ENCODE measurements around the gene KPNA4. TPM values are rescaled to one million over a fixed set of nuclear protein-coding genes. Genes with fewer than 3 reads are reported as not detected.

The KPNA4 gene
- total RNA-seq, 1 donor: 46.0 TPM

GRCh38 chr3:160501325-160501724, 64.0 kb downstream of the KPNA4 start:
- no peak for TF ChIP-seq CTCF (IDR thresholded peaks at IDR 0.05; ENCODE audit: insufficient read depth, low read length)
- DNase-seq (ENCODE audit: low read depth): no peak
- H3K4me3 ChIP-seq (ENCODE audit: low read depth, low read length): no peak overlapping the region

DNA sequence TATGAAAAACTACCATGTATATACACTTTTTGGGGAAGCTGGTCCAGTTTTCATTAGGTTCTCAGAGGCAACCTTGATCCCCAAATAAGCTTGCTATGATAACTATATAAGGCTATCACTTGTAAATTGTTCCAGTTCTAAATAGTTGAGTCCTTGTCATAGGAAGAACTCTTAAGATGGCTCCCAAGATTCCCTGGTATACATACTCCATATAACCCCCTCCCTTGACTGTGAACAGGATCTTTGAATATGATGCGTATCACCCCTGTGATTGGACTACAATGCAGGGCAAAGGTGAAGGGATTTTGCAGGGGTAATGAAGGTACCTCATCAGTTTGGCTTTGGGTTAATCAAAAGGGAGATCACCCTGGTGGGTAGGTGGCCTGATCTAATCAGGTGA, 67.2 kb downstream of the KPNA4 start:
- H3K4me3 ChIP-seq (ENCODE audit: low read depth, low read length): no peak overlapping the region
- no peak for DNase-seq (ENCODE audit: low read depth)
- no peak for TF ChIP-seq CTCF (IDR thresholded peaks at IDR 0.05; ENCODE audit: insufficient read depth, low read length)

DNA sequence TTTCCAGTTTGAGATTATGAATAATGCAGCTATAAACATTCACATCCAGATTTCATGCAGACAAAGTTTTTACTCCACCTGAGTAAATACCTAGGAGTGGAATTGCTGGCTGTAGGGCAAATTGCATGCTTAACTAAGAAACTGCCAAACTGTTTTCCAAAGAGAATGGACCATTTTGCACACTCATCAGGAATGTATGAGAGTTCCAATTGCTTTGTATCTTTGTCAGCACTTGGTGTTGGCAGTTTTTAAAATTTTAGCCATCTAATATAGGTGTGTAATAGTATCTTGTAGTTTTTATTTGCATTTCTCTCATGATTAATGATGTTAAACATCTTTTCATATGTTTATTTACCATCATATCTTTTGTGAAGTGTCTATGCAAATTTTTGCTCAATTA, 75.2 kb downstream of the KPNA4 start:
- H3K4me3 ChIP-seq (ENCODE audit: low read depth, low read length): no peak overlapping the region
- no peak for DNase-seq (ENCODE audit: low read depth)
- TF ChIP-seq CTCF (IDR thresholded peaks at IDR 0.05; ENCODE audit: insufficient read depth, low read length): no peak

GRCh38 chr3:160486459-160486869, 78.9 kb downstream of the KPNA4 start:
- peak; percentile 49 for TF ChIP-seq CTCF (IDR thresholded peaks at IDR 0.05; ENCODE audit: insufficient read depth, low read length)
- H3K4me3 ChIP-seq (ENCODE audit: low read depth, low read length): no peak overlapping the region
- DNase-seq (ENCODE audit: low read depth): peak; percentile 72

- DNase-seq (ENCODE audit: low read depth): no peak
- H3K4me3 ChIP-seq (ENCODE audit: low read depth, low read length): no peak overlapping the region
- no peak for TF ChIP-seq CTCF (IDR thresholded peaks at IDR 0.05; ENCODE audit: insufficient read depth, low read length)
Observed at GRCh38 chr3:160482796-160483195, 82.6 kb downstream of the KPNA4 start.

- no peak for DNase-seq (ENCODE audit: low read depth)
- TF ChIP-seq CTCF (IDR thresholded peaks at IDR 0.05; ENCODE audit: insufficient read depth, low read length): no peak
- no peak overlapping the region for H3K4me3 ChIP-seq (ENCODE audit: low read depth, low read length)
Observed at GRCh38 chr3:160481856-160482255, 83.5 kb downstream of the KPNA4 start.

- H3K4me3 ChIP-seq (ENCODE audit: low read depth, low read length): no peak overlapping the region
- TF ChIP-seq CTCF (IDR thresholded peaks at IDR 0.05; ENCODE audit: insufficient read depth, low read length): no peak
- no peak for DNase-seq (ENCODE audit: low read depth)
Observed at GRCh38 chr3:160480931-160481330, 84.4 kb downstream of the KPNA4 start.

Data from fibroblast of the aortic adventitia (primary cell).